Neural progenitor cell (in vitro differentiated cells): Measurements from ENCODE around the gene SNX25.
"Not testable (repeated sequence)": the region's sequence is repeated elsewhere in the genome, so short reads cannot be mapped to it uniquely, and the experiment has no call there.

Experiments used
- CTCF ChIP-seq: fragments of 200-600 bp; sonication (generic); IDR thresholded peaks from 2 replicates; pipeline ENCODE4 v1.5.1; 2017; ENCODE audit warnings: antibody characterized with exemption, mild to moderate bottlenecking
- EZH2 ChIP-seq: fragments of 200-600 bp; sonication (generic); IDR thresholded peaks from 2 replicates; pipeline ENCODE4 v1.6.1; 2017; ENCODE audit warnings: antibody characterized with exemption, mild to moderate bottlenecking, moderate library complexity
- EZH2phosphoT487 ChIP-seq: fragments of 200-600 bp; sonication (generic); IDR thresholded peaks from 2 replicates; pipeline ENCODE4 v1.6.1; 2017; ENCODE audit warnings: antibody characterized with exemption

- TF ChIP-seq CTCF, EZH2phosphoT487, EZH2: not testable (repeated sequence)
Measured at GRCh38 chr4:185325721-185326120, 116.3 kb downstream of the SNX25 start.
